ENCODE data around the gene RAB22A.

GRCh38 chr20:58308290-58308679, 1.2 kb upstream of the RAB22A start:
- no peak for TF ChIP-seq CTCF (IDR thresholded peaks at IDR 0.05 in 2 of 3, conservative IDR thresholded peaks at IDR 0.05 in 1 of 3; ENCODE audit: borderline replicate concordance in 1 of 3, insufficient read depth in 1 of 3, low read depth in 2 of 3, low read length in 2 of 3)
- no peak for TF ChIP-seq REST (IDR thresholded peaks at IDR 0.05; ENCODE audit: low read depth)
- no peak for TF ChIP-seq EZH2 (IDR thresholded peaks at IDR 0.05)
- no peak for TF ChIP-seq SIN3A (IDR thresholded peaks at IDR 0.05; ENCODE audit: low read depth)
- TF ChIP-seq POLR2A (IDR thresholded peaks at IDR 0.05; ENCODE audit: borderline replicate concordance, extremely low read depth, insufficient read depth, insufficient read length), result no peak

Data from HCT116 (cell line).